ENCODE data around the gene SHLD1.

The SHLD1 gene

DNA sequence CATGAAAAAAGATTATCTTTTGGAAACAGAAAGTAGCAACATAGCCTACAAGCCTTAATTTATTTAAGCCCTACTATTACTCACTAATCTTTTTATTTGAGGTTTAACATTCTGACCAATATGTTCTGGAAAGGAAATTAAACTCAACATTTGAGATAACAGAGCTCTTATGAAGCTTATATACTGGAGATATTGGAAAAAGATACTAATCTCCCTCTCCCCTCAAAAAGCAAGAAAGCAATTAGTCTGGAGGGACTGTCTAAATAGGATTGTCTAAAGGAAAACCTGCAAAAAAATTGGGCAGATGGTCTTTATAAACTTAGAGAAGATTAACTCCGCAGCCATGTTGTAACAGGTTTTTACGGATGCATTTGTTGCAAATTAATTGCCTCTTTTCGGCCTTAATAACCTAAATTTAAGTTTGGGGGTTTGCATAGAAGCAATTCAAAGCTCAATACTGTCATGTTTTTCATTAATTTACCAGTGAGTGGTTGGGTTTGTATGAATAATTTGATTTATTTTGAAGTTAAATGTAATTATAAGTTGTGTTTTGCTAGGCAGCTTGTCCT lies 79.1 kb downstream of the SHLD1 start:
- H3K27me3 Mint-ChIP-seq: no peaks in the 10 kb centered on the region
- peaks cover 2 to 3% of the 10 kb centered on the region in 2 donors for H3K9me3 Mint-ChIP-seq
- H3K27ac Mint-ChIP-seq: no peak overlapping the region
- H3K4me3 Mint-ChIP-seq: no peak overlapping the region
- DNase-seq: no peak
- peaks cover 2 to 3% of the 10 kb centered on the region in 2 donors for H3K4me1 Mint-ChIP-seq
- ATAC-seq (replicated peaks): no peak
- H3K36me3 Mint-ChIP-seq: peaks cover 4 to 17% of the 10 kb centered on the region in 2 donors

DNA sequence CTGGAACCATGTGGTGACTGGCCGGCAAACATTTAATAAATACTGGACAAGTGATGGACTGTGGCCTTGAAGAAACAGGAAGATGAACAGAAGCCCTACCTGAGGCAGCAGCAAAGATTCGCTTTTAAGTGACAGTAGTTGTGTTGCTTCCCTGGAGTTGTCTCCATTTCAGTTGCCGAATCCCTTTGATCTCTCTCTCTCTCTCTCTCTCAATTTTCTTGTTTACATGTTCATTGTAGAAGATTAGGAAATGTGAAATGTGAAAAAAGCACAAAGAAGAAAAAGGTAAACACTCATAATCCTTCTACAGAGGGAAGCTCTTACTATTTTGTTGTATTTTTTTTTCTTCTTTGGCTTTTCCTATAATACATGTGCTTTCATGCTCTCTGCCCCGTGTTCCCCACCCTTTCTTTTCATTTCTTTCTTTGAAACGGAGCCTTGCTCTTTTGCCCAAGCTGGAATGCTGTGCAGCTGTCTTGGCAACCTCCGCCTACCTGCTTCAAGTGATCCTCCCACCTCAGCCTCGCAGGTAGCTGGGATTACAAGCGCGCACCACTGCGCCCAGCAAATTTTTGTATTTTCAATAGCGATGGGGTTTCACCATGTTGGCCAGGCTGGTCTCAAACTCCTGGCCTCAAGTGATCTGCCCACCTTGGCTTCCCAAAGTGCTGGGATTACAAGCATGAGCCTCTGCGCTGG lies 81.5 kb downstream of the SHLD1 start:
- no peak for DNase-seq
- ATAC-seq (replicated peaks): no peak
- Mint-ChIP-seq H3K27ac (peak overlapping the region; percentile 27), H3K27me3 (no peaks in the 10 kb centered on the region), H3K9me3 (peaks cover 3% of the 10 kb centered on the region in 2 donors), H3K4me1 (peaks cover 12 to 18% of the 10 kb centered on the region in 2 donors), H3K36me3 (peaks cover 9 to 25% of the 10 kb centered on the region in 2 donors), H3K4me3 (no peak overlapping the region)

DNA sequence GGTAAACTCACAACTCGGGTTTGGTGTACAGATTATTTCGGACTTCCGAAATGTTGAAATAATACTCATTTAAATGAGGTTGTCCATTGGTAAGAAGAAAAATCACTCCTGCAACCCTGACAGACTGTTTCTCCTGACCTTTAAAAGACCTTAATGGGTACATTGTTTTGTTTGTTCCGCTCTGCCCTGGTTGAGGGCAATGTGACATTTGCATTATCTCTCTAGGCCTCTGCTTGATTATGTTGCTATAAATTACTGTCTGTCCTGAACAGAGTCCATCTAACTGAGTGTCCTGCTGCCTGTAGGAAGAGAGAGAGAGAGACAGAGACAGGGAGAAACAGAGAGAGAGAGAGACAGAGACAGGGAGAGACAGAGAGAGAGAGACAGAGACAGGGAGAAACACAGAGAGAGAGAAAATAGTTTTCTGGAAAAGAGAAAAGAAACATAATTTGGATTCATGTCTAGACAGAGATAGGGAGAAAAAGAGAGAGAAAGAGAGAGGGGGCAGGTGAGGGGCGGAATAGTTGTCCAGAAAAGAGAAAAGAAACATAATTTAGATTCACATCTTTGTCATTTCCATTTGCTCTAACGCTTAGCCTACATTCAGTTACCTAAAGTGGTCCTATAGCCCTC lies 83.2 kb downstream of the SHLD1 start:
- Mint-ChIP-seq H3K27ac (no peak overlapping the region), H3K4me1 (peaks cover 11 to 20% of the 10 kb centered on the region in 2 donors), H3K9me3 (peaks cover 3% of the 10 kb centered on the region in 2 donors), H3K36me3 (peaks cover 9 to 25% of the 10 kb centered on the region in 2 donors), H3K27me3 (no peaks in the 10 kb centered on the region), H3K4me3 (no peak overlapping the region)
- no peak for DNase-seq
- ATAC-seq (replicated peaks): no peak

DNA sequence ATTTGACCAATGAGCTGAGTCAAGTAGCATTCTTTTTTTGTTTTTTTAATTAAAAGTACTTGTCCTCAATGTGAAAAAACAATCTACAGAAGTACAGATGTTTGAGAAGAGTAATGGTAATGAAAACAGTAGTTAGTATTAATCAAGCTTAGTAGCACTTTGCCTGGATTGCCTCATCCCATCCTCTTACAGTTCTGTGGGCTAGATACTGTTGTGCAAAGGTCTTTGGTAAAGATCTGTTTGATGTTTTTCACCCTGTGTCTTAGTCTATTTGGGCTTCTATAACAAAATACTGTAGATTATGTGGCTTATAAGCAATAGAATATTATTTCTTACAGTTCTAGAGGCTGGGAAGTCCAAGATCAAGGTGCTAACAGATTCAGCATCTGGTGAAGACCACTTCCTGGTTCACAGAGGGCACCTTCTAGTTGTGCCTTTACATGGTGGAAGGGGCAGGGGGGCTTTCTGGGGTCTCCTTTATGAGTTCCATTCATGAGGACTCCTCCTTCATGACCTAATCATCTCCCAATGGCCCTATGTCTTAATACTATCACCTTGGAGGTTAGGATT lies 84.3 kb downstream of the SHLD1 start:
- H3K4me1 Mint-ChIP-seq: peaks cover 11 to 20% of the 10 kb centered on the region in 2 donors
- ATAC-seq (replicated peaks) (no peak), DNase-seq (no peak)
- H3K4me3 Mint-ChIP-seq: no peak overlapping the region
- H3K36me3 Mint-ChIP-seq: peaks cover 9 to 25% of the 10 kb centered on the region in 2 donors
- H3K9me3 Mint-ChIP-seq: peaks cover 3% of the 10 kb centered on the region in 2 donors
- no peaks in the 10 kb centered on the region for H3K27me3 Mint-ChIP-seq
- no peak overlapping the region for H3K27ac Mint-ChIP-seq

DNA sequence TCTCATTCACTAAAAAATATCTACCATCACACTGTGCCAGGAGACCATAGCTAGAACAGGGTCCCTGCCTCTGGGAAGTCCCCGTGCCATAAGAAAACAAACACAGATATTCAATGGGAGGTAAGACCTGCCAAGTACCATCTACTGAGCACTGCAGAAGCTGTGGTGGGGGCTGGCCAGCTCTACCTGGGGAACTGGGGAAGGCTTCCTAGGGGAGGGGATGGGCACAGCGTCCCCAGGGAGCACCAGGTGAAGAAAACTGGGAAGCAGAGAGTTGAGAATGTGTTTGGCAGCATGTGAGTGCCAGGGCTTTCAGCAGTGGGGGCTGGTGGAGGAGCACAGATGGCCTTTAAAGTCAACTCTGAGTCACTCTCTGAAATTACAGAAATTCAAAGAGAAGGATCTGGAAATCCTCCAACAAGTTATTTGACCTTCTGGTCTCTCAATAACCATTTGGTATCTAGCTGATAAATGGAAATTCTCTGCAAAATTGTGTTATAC lies 85.2 kb downstream of the SHLD1 start:
- DNase-seq (no peak), ATAC-seq (replicated peaks) (peak in 1 of 2 donors; percentile 33)
- no peak overlapping the region for H3K4me3 Mint-ChIP-seq

DNA sequence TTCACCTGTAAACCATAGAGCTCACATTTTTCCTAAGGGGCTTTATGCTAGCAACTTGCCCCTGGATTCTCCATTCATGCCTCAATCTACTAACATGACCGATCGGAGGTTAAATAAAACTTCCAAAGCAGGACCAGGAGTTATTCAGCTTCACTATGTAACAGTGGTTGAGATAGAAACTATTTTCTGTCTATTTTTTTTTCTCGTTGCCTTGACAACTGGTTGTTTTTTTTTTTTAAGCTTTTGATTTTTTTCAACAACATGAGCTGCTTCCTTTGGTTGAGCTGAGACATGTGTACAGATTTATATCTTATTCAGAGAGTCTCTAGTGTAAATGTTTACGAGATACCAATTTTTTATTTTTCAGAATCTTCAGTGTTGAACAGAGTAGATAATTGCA lies 85.7 kb downstream of the SHLD1 start:
- ATAC-seq (replicated peaks): no peak
- Mint-ChIP-seq H3K9me3 (peaks cover 3% of the 10 kb centered on the region in 2 donors), H3K4me3 (no peak overlapping the region), H3K36me3 (peaks cover 9 to 25% of the 10 kb centered on the region in 2 donors), H3K27ac (peak overlapping the region; percentile 9), H3K27me3 (no peaks in the 10 kb centered on the region), H3K4me1 (peaks cover 11 to 20% of the 10 kb centered on the region in 2 donors)
- DNase-seq: no peak

More for the DNA sequence above, 85.2 kb downstream of the SHLD1 start:
- H3K27ac Mint-ChIP-seq: peak overlapping the region; percentile 53
- peaks cover 3% of the 10 kb centered on the region in 2 donors for H3K9me3 Mint-ChIP-seq
- H3K4me1 Mint-ChIP-seq: peaks cover 11 to 20% of the 10 kb centered on the region in 2 donors
- no peaks in the 10 kb centered on the region for H3K27me3 Mint-ChIP-seq
- H3K36me3 Mint-ChIP-seq: peaks cover 9 to 25% of the 10 kb centered on the region in 2 donors

DNA sequence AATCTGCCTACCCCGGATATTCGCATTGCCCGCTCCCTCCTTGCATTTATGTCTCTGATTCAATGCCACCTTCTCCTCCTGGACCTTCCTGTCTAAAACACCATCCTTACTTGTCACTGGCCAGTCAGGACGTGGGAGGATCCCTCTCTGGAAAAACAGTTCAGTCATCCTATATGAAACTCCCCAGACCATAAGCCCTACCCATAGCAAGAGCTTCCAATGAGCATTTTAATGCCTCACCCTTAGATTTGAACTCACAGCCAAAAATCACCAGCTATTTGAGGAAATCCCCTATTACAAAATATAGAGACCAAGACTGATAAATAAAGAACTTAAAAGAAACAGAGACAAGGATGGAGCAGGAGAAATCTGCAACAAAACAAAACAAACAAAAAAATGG lies 86.4 kb downstream of the SHLD1 start:
- peaks cover 3% of the 10 kb centered on the region in 2 donors for H3K9me3 Mint-ChIP-seq

DNA sequence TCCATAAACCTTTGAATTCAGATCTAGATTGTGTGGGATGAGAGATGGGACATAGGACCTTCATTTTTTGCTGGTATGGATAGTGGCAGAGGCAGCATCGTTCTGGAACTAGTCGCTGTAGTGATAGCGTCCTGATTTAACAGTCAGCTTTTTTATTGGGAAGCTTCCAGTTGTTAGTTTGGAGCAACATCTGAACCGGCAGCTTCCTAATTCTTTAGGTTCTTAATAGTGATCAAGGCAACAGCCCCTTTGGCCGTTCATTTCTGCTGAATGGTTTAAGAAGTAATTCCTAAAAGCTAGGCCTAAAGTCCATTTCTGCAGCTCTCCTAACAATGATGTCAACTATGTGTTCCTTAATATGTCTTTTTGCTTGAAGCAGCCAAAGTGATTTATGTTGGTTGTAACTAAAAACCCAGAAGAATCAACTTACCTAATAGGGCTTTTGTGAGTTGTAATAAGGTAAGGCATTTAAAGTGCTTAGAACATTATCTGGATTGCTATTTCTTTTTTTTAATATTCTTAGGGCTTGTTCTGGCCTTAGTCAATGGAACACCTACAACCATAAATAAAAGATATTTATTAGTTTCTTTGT lies 90.3 kb downstream of the SHLD1 start:
- no peak overlapping the region for H3K27ac Mint-ChIP-seq
- peaks cover 22 to 41% of the 10 kb centered on the region in 2 donors for H3K4me1 Mint-ChIP-seq
- no peaks in the 10 kb centered on the region for H3K27me3 Mint-ChIP-seq
- no peak overlapping the region for H3K4me3 Mint-ChIP-seq
- H3K36me3 Mint-ChIP-seq: peaks cover 2 to 10% of the 10 kb centered on the region in 2 donors
- DNase-seq (no peak), ATAC-seq (replicated peaks) (no peak)
- no peaks in the 10 kb centered on the region for H3K9me3 Mint-ChIP-seq

More for the DNA sequence above, 86.4 kb downstream of the SHLD1 start:
- ATAC-seq (replicated peaks) (no peak), DNase-seq (no peak)
- Mint-ChIP-seq H3K36me3 (peaks cover 9 to 22% of the 10 kb centered on the region in 2 donors), H3K4me1 (peaks cover 11 to 20% of the 10 kb centered on the region in 2 donors), H3K4me3 (no peak overlapping the region), H3K27me3 (no peaks in the 10 kb centered on the region), H3K27ac (peak overlapping the region; percentile 57)

DNA sequence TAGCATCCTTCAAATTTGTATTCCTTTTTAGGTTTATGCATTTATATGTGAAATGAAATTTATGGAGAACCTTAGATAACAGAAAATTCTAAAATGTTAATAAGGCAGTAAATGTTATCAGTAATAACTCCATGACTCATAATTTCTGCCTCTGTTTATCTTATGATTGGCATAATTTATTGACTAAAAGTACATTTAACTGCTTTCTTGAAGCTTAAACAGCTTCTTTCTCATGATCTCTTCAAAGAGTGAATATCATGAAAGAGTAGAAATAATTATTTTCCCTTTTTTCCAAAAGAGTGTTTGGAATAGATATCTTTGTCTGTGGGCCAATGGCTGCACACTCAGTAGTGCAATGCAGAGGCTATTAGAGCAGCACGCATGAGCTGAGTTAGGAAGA lies 91.3 kb downstream of the SHLD1 start:
- no peaks in the 10 kb centered on the region for H3K9me3 Mint-ChIP-seq
- peaks cover 22 to 36% of the 10 kb centered on the region in 2 donors for H3K4me1 Mint-ChIP-seq
- DNase-seq: no peak
- peaks cover 2 to 8% of the 10 kb centered on the region in 2 donors for H3K36me3 Mint-ChIP-seq
- ATAC-seq (replicated peaks): no peak
- no peak overlapping the region for H3K27ac Mint-ChIP-seq
- H3K4me3 Mint-ChIP-seq: no peak overlapping the region
- H3K27me3 Mint-ChIP-seq: no peaks in the 10 kb centered on the region

DNA sequence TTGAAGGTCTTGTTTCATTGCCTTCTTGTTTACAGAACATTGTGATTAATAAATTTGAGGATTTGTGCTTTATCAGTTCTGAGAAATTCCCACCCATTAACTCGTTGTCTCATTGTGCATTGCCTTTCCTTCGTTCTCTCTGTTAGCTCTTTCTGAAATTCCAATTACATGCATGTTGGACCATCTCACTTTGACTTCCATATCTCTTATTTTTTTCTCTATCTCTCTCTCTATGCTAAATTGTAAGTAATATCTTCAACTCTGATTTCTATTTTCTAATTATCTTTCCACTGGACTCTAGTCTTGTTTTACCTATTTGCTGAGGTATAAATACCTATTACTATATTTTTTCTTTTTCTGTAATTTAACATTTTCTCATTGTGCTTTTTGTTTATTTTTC lies 92.3 kb downstream of the SHLD1 start:
- no peak overlapping the region for H3K27ac Mint-ChIP-seq
- H3K4me1 Mint-ChIP-seq: peaks cover 18 to 34% of the 10 kb centered on the region in 2 donors
- ATAC-seq (replicated peaks) (no peak), DNase-seq (no peak)
- peaks cover 2 to 7% of the 10 kb centered on the region in 2 donors for H3K36me3 Mint-ChIP-seq
- H3K27me3 Mint-ChIP-seq: no peaks in the 10 kb centered on the region
- no peak overlapping the region for H3K4me3 Mint-ChIP-seq
- H3K9me3 Mint-ChIP-seq: no peaks in the 10 kb centered on the region

DNA sequence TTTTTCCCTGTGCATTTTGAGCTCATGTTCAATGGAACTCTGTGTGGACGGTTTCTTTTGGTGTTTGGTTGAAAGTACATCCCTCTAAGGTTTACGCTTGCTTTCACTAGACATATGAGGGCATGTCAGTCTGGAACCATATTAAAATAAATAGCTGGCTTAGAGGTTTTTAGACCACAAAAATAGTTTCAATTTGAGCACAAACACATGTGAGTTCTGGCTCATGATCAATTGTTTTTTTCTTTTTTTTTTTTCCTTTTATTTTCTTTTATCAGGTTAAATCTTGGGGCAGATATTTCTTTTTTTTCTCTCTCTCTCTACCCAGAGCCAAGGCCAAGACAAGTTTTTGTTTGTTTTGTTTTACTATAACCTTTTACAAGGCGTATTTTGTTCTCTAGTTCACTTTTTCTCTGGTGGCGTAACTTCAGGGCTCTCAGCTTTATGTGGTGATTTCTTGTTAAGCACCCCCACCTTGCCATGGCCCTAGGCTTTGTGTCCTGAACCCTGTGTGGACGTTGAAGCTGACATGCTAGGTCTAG lies 92.9 kb downstream of the SHLD1 start:
- ATAC-seq (replicated peaks): peak; percentile 56 to 57

DNA sequence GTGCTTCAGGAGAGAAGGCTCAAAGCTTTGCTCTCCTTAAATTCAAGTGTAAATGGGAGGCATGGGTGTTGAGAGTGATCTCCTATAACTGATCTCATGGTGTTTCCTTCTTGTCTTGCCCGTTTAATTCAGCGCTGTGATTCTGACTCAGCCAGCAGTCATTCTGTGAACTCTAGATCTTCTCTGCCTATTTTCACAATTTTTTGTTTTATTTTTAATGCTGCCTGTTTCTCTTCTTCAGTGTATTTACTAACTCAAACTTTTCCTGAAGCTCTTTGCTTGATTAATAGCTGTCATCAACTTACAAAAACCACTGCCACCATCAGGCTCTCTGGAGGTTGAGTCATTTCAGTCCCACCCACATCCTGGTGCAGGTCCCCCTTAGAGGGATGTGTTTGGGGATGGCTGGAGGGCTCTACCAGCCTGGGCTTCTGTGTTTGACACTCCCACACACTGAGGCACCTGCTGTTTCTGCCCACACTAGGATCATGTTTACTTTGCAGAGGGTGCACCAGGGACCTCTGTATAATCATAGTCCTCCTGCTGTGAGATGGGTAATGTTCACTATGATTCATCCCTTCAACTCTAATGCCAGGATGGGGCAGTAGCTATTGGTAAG lies 94.0 kb downstream of the SHLD1 start:
- H3K4me1 Mint-ChIP-seq: peaks cover 23 to 41% of the 10 kb centered on the region in 2 donors
- H3K27ac Mint-ChIP-seq: peak overlapping the region; percentile 51
- H3K36me3 Mint-ChIP-seq: peaks cover 2 to 9% of the 10 kb centered on the region in 2 donors
- H3K9me3 Mint-ChIP-seq: no peaks in the 10 kb centered on the region
- ATAC-seq (replicated peaks) (peak; percentile 97), DNase-seq (peak; percentile 79)
- H3K4me3 Mint-ChIP-seq: peak overlapping the region; percentile 5 to 29
- H3K27me3 Mint-ChIP-seq: no peaks in the 10 kb centered on the region

More for the DNA sequence above, 92.9 kb downstream of the SHLD1 start:
- Mint-ChIP-seq H3K27me3 (no peaks in the 10 kb centered on the region), H3K4me1 (peaks cover 18 to 34% of the 10 kb centered on the region in 2 donors), H3K4me3 (no peak overlapping the region), H3K36me3 (peaks cover 2 to 7% of the 10 kb centered on the region in 2 donors), H3K27ac (peak overlapping the region; percentile 4), H3K9me3 (no peaks in the 10 kb centered on the region)
- no peak for DNase-seq

Measured in stimulated activated naive B cell treated with anti-CD40 and anti-IgM and Interleukin-4, amounts not matched to agents 10 μg/mL and 1 μg/mL and 100 μg/mL, for 72 hours (primary cell).